HEK293 (cell line): ENCODE measurements around the gene IGF2R.

Experiments used
- PATZ1 ChIP-seq: fragments of 450-650 bp; formaldehyde crosslinking; IDR thresholded peaks from 2 replicates; pipeline ENCODE4 v1.5.1; 2016; ENCODE audit warnings: missing biosample characterization, missing genetic modification characterization
- TCF7L2 ChIP-seq: IDR thresholded peaks from 2 replicates; pipeline ENCODE4 v1.6.1; 2011; ENCODE audit warnings: low read depth, mild to moderate bottlenecking, inconsistent platforms, low read length, moderate library complexity, borderline replicate concordance
- ZNF585B ChIP-seq: fragments of 450-650 bp; formaldehyde crosslinking; IDR thresholded peaks from 2 replicates; pipeline ENCODE4 v1.5.1; 2016; ENCODE audit warnings: missing biosample characterization, missing genetic modification characterization
- TF ChIP-seq, protein P1 (sequence below): fragments of 450-650 bp; formaldehyde crosslinking; IDR thresholded peaks from 2 replicates; pipeline ENCODE4 v1.5.1; 2016; ENCODE audit warnings: missing biosample characterization, missing genetic modification characterization

DNA sequence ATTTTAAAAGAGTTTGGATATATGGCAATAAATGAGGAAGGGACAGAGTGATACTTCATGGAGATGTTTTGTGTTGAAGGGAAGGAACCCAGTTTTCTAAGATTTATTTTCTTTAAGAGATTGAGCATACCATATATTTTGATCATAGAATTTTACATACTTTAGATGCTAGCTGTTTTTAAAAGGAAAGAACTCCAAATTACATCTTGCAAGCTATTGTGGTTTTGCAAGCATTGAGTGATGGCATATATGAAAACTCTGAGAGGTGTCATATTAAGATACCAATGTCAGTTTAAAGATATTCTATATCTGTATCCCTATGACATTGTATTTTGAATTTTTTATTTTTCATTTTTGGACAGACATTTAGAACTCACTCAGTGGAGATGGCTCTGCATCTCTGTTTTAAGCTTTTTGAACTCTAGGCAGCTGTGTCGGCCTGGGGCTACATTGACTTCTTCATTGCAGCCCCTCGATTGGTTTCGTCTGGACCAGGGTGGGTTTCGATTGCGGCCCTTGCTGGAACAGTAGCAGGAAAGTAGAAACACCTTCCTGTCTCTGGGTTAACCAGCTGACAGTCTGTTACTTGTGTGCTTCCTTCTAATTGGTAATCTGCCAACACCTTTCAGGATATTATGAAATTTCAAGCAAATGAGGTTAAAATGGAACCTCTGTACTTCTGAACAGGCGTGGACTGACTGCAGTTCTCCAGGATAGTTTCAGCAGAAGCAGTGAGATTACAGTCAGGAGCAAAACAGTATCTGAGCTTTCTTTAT lies 14.0 kb downstream of the IGF2R start:
- TF ChIP-seq TCF7L2 (no peak), PATZ1 (tag by site-specific recombination) (no peak), ZNF585B (tag by site-specific recombination) (no peak)
- TF ChIP-seq, protein P1, sequence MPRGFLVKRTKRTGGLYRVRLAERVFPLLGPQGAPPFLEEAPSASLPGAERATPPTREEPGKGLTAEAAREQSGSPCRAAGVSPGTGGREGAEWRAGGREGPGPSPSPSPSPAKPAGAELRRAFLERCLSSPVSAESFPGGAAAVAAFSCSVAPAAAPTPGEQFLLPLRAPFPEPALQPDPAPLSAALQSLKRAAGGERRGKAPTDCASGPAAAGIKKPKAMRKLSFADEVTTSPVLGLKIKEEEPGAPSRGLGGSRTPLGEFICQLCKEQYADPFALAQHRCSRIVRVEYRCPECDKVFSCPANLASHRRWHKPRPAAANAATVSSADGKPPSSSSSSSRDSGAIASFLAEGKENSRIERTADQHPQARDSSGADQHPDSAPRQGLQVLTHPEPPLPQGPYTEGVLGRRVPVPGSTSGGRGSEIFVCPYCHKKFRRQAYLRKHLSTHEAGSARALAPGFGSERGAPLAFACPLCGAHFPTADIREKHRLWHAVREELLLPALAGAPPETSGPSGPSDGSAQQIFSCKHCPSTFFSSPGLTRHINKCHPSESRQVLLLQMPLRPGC = no peak
